LNCaP clone FGC (cell line): ENCODE measurements around the gene HEPACAM2.

Experiments used
- DNase-seq: peaks from one replicate; pipeline ENCODE4 v3.0.0-alpha.2; 2011; ENCODE audit warnings: low read depth
- H3K4me3 ChIP-seq: 2 replicates; pipeline ENCODE4 v1.5.1; 2011; ENCODE audit warnings: mild to moderate bottlenecking, low read depth, low read length, control low read depth
- TF ChIP-seq, protein P1 (sequence below): IDR thresholded peaks from 2 replicates; pipeline ENCODE4 v1.5.1; 2012; ENCODE audit warnings: mild to moderate bottlenecking; ENCODE audit not compliant: control insufficient read depth, insufficient read depth; ENCODE audit errors: extremely low read depth

The HEPACAM2 gene

DNA sequence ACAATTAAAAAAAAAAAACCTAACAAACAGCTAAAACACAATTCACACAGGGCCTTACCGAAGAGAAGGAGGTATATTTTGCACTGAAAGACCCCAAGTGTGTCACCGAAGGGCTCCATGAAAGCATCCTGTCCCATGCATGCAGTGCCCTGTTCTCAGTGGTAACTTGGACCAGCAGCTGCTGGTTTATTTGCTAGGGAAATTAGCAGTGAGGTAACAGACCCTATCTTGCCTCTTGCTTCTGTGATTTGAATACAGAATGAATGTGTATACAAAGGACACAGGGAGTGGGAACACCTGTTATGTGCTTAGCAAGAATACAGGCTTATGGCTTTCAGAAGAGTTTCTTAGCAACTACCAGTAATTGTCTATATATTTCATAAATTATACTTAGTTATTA lies at the start of gene HEPACAM2:
HEPACAM2 (minus strand) TSS at position 160 of the 400 bp plus-strand sequence.
- DNase-seq, result no peak
- TF ChIP-seq, protein P1, sequence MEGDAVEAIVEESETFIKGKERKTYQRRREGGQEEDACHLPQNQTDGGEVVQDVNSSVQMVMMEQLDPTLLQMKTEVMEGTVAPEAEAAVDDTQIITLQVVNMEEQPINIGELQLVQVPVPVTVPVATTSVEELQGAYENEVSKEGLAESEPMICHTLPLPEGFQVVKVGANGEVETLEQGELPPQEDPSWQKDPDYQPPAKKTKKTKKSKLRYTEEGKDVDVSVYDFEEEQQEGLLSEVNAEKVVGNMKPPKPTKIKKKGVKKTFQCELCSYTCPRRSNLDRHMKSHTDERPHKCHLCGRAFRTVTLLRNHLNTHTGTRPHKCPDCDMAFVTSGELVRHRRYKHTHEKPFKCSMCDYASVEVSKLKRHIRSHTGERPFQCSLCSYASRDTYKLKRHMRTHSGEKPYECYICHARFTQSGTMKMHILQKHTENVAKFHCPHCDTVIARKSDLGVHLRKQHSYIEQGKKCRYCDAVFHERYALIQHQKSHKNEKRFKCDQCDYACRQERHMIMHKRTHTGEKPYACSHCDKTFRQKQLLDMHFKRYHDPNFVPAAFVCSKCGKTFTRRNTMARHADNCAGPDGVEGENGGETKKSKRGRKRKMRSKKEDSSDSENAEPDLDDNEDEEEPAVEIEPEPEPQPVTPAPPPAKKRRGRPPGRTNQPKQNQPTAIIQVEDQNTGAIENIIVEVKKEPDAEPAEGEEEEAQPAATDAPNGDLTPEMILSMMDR, result no peak
- no peak within 1 kb of the TSS for H3K4me3 ChIP-seq

DNA sequence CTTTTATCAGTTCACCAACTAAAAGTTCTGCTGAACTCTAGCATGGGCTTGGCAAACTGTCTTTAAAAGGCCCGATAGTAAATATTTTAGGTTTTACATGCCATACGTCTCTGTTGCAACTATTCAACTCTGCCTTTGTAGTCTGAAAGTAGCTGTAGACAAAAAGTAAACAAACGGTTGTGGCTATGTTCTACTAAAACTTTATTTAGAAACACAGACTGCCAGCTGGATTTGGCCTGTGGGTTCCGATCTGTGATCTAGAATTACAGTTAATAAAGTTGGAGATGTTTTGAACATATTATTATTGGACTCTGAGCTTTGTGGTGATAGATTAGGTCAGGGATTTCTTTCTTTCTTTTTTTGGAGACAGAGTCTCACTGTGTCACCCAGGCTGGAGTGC lies 39.0 kb upstream of the HEPACAM2 start:
- TF ChIP-seq, protein P1, result no peak
- no peak for DNase-seq
- no peak overlapping the region for H3K4me3 ChIP-seq

DNA sequence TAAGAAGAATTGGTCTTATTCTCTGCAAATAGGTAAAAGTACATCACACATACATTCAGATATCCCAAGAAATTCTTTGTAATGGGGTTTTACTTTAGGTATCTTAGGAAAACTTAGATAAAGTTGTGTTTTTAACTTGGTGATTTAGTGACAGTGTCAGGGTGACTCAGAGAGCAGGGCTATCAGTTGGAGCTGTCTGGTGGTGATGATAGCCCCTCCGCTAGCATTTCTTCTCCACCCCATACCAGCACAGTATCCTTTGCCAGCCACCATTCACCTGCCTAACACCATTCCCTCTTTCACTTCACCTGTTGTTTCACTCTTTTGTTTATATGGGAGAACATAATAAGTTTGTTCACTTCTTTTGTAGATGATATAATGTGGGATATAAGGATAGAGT lies 36.3 kb upstream of the HEPACAM2 start:
- no peak overlapping the region for H3K4me3 ChIP-seq
- TF ChIP-seq, protein P1, result no peak
- DNase-seq, result no peak

DNA sequence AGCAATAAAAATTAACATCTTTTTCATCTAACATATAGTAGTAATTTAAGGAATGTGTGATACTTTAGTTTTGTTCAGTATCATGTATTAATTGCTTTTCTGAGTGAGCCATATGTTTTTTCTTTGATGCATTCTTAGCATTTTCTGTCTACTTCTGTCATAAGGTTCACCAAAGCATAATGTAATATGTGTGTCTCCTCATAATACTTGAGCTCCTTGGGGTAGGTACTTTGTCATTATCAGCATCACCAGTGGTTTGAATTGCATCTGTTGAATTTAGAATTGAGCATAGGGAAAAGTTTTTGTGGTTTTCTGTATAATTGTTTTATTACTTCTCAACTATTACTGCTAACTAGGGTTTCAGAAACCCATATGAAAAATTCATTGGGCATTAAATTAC lies 32.4 kb upstream of the HEPACAM2 start:
- no peak for DNase-seq
- TF ChIP-seq, protein P1, result no peak

DNA sequence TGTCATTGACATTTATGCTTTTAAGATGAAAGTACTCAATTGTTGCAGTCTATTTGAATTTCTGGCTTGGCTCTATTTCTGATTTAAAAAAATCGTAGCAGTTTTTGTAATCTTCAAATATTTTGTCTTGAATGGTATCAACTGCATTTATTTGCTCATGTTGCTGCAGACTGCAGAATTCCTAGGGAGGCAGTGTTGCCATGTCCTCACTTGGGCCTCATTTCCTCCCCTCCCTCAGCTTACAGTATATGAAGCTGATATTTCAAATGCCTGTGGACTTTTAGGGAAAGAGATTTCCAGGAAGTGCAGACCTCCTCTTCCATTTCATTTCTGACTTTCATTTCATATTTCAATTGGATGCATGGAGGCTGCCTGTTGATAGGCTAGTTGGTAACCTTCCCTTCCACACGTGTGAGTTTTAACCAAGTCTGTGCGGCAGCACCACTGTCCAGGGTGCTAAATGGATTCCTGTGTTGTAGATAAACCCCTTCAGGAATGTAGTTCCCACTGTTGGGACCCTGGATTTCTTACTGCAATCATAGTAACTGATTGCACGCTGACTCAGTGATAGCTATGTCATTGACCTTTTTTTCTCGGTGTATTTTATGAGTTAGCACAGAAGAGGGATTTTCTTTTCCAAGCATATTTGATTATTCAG lies 23.4 kb upstream of the HEPACAM2 start:
- TF ChIP-seq, protein P1, result no peak
- DNase-seq, result no peak
- H3K4me3 ChIP-seq, result no peak overlapping the region

More for the DNA sequence above, 32.4 kb upstream of the HEPACAM2 start:
- H3K4me3 ChIP-seq, result no peak overlapping the region

DNA sequence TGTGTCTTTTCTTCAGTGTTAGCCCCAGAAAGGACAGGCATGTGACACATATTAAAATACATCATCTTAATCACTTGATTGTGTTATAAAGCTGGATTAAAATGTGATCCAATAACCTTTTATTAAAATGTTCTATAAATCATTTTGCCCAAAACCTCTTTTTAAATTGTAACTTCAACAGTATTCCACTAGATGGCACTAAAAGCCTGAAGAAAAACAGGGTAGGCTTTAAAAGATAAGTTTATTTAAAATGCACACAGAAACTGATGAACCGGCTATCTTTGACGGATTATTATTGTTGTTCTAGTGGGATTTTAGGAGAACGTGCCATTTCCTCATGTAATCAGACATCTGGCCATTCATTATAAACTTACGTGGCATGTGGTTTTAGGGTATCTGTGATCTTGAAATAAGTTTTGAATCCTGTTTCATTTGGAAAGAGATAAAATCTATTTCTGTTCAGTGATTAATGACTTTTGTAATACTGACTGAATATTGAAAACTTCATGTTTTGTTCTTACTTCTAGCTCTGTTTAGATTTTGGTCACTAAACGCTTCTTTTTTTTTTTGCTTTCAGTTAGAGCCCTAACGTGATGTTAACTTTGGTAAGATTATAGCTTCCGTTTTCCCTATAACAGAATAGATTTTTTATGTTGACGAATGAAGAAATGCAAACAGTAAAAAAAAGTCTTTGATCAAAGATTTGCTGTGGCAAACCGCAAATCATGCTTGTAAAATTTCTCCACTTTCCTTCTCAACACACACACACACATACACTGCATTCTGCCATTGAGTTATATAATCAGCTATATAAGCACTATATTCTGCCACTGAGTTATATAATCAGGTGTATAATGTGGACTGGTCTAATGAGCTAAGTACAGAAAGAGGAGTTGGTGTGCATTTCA lies 19.5 kb upstream of the HEPACAM2 start:
- TF ChIP-seq, protein P1, result peak; percentile 53
- DNase-seq, result no peak
- no peak overlapping the region; the same call in 1 of the 2 replicates for H3K4me3 ChIP-seq
